Cardiac muscle cell (in vitro differentiated cells and primary cell): ENCODE data around the gene TGFA. TPM values are rescaled to one million over a fixed set of nuclear protein-coding genes. Genes with fewer than 3 reads are reported as not detected.

Experiments
- DNase-seq, 2 donors: peaks; one replicate each; pipeline versions ENCODE4 v3.0.0 to v3.0.0-alpha.2; 2010 to 2017; ENCODE audit warnings: low read depth in 1 of 2, low spot score in 1 of 2
- H3K27ac ChIP-seq: fragments of 200-600 bp; sonication (generic); 2 replicates; pipeline ENCODE4 v1.5.1; 2016
- H3K27me3 ChIP-seq: fragments of 200-600 bp; sonication (generic); 2 replicates; pipeline ENCODE4 v1.6.0; 2016; ENCODE audit warnings: control low read depth
- H3K36me3 ChIP-seq: fragments of 200-600 bp; sonication (generic); 2 replicates; pipeline ENCODE4 v1.5.1; 2016; ENCODE audit warnings: control low read depth
- H3K4me1 ChIP-seq: fragments of 200-600 bp; sonication (generic); 2 replicates; pipeline ENCODE4 v1.8.1; 2017; ENCODE audit warnings: low read depth, mild to moderate bottlenecking, mixed run types
- H3K4me3 ChIP-seq: fragments of 200-600 bp; sonication (generic); 2 replicates; pipeline ENCODE4 v1.5.1; 2016; ENCODE audit warnings: mild to moderate bottlenecking
- H3K9me3 ChIP-seq: fragments of 200-600 bp; sonication (generic); 2 replicates; pipeline ENCODE4 v1.5.1; 2017; ENCODE audit warnings: low read depth, mild to moderate bottlenecking, control low read depth
- CTCF ChIP-seq: IDR thresholded peaks from 2 replicates; pipeline ENCODE4 v1.5.1; 2012; ENCODE audit warnings: low read depth, mild to moderate bottlenecking, low read length
- polyA plus RNA-seq: library from polyadenylated mRNA; unstranded; fragments of >200 nt; fragmentation: Nextera tagmentation; extraction: Ambion mirVana; gene quantifications from 2 replicates; pipeline ENCODE4 v1.2.1, GENCODE V29; 2016
- total RNA-seq: library from RNA; depleted of rRNA; stranded (reverse); fragments of >200 nt; gene quantifications from 2 replicates; pipeline ENCODE4 v1.2.3, GENCODE V29; 2016

The TGFA gene
- total and polyA plus RNA-seq, 2 experiments from 2014 or later = 4.6 TPM; not detected in 1

DNA sequence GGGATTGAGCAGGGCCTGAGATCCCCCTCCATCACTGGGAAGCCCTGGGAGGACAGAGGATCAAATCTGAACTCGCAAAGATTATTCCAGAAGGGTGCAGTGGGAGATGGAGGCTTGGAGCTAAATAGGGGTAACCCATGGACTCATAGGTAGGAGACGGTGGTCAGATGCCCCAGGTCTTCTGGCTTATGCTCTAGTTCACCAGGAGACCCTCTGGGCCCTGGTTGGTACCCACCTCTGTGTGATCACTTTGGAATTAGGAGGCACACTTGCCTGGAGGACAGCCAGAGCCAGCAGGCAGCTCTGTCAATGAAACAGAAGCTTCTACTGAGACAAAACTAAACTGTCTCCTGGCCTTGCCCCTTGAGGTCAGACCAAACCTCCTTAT lies 110.6 kb downstream of the TGFA start:
- H3K4me3 ChIP-seq = no peak overlapping the region
- DNase-seq = no peak
- no peak for TF ChIP-seq CTCF
- H3K36me3 ChIP-seq = no peaks in the 10 kb centered on the region
- no peaks in the 10 kb centered on the region for H3K27me3 ChIP-seq
- no peak overlapping the region for H3K27ac ChIP-seq
- H3K4me1 ChIP-seq = no peaks in the 10 kb centered on the region
- H3K9me3 ChIP-seq = no peaks in the 10 kb centered on the region

GRCh38 chr2:70442301-70443077 lies 111.1 kb downstream of the TGFA start:
- Histone ChIP-seq H3K4me3 (no peak overlapping the region), H3K36me3 (no peaks in the 10 kb centered on the region), H3K9me3 (no peaks in the 10 kb centered on the region), H3K4me1 (no peaks in the 10 kb centered on the region), H3K27me3 (peaks cover 2% of the 10 kb centered on the region), H3K27ac (no peak overlapping the region)
- no peak for DNase-seq
- TF ChIP-seq CTCF = no peak

DNA sequence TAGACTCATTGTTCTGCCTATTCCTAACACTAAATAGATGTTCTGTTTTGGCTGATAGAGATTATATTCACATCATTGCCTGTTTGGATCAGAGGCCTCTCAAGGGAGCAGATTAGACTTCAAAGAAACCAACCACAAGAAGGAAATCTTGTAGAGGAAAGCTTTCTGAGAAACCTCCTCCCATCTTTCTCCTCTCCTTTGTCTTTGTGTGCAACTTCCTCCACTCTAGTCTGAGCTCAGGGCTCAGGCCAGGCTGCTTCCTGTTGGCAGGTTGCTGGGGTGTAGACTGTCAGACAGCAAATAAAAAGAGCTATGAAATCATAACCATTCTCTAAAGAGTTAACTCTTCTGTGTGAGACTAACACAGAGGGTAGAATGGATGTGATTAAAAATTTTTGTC lies 113.0 kb downstream of the TGFA start:
- H3K36me3 ChIP-seq = no peaks in the 10 kb centered on the region
- no peak for DNase-seq
- no peaks in the 10 kb centered on the region for H3K9me3 ChIP-seq
- TF ChIP-seq CTCF = no peak
- no peak overlapping the region for H3K27ac ChIP-seq
- peaks cover 19% of the 10 kb centered on the region for H3K27me3 ChIP-seq
- no peaks in the 10 kb centered on the region for H3K4me1 ChIP-seq
- H3K4me3 ChIP-seq = no peak overlapping the region

GRCh38 chr2:70435138-70435537 lies 118.5 kb downstream of the TGFA start:
- H3K4me3 ChIP-seq = no peak overlapping the region
- H3K9me3 ChIP-seq = no peaks in the 10 kb centered on the region
- DNase-seq = no peak
- no peaks in the 10 kb centered on the region for H3K4me1 ChIP-seq
- peaks cover 28% of the 10 kb centered on the region for H3K27me3 ChIP-seq
- no peak for TF ChIP-seq CTCF
- no peak overlapping the region for H3K27ac ChIP-seq
- H3K36me3 ChIP-seq = no peaks in the 10 kb centered on the region

- Histone ChIP-seq H3K27ac (no peak overlapping the region), H3K27me3 (peaks cover 28% of the 10 kb centered on the region), H3K9me3 (no peaks in the 10 kb centered on the region), H3K4me3 (no peak overlapping the region), H3K36me3 (no peaks in the 10 kb centered on the region), H3K4me1 (no peaks in the 10 kb centered on the region)
- no peak for TF ChIP-seq CTCF
- no peak for DNase-seq
Measured at GRCh38 chr2:70433315-70433714, 120.3 kb downstream of the TGFA start.
